Prostate gland (tissue), 2 donors: ENCODE data around the gene LMBRD1.

ENCODE experiments used
- CTCF ChIP-seq, 4 experiments: fragments of 200-600 bp in 2 of 4; fragments of 450-650 bp in 2 of 4; sonication (generic) in 2 of 4; IDR thresholded peaks; 1 replicate in 3 of 4; 2 replicates in 1 of 4; pipeline ENCODE4 v1.5.1; 2016 to 2019; ENCODE audit warnings: antibody characterized with exemption in 4 of 4, mild to moderate bottlenecking in 2 of 4, moderate library complexity in 2 of 4
- POLR2A ChIP-seq: fragments of 450-650 bp; IDR thresholded peaks from one replicate; pipeline ENCODE4 v1.6.1; 2016; ENCODE audit warnings: antibody characterized with exemption, mild to moderate bottlenecking
- POLR2AphosphoS5 ChIP-seq: sonication (generic); formaldehyde crosslinking; IDR thresholded peaks from one replicate; pipeline ENCODE4 v1.6.1; 2017; ENCODE audit warnings: antibody characterized with exemption

GRCh38 chr6:69801225-69801624 lies 4.4 kb upstream of the LMBRD1 start:
- TF ChIP-seq CTCF (IDR thresholded peaks at IDR 0.05) = no peak
- TF ChIP-seq POLR2A = no peak
- TF ChIP-seq POLR2AphosphoS5 = no peak
